K562 (cell line): ENCODE measurements around the gene SSH3. TPM values are rescaled to one million over a fixed set of nuclear protein-coding genes. Genes with fewer than 3 reads are reported as not detected.

Source experiments
- ARNT ChIP-seq, 2 experiments: fragments of 450-650 bp; IDR thresholded peaks; 2 replicates each; pipeline ENCODE4 v1.6.1; 2016; ENCODE audit warnings: mild to moderate bottlenecking in 1 of 2
- DMBX1 ChIP-seq: fragments of 250-450 bp; sonication (Bioruptor Pico); IDR thresholded peaks from 2 replicates; pipeline ENCODE4 v1.8.0; 2022; ENCODE audit warnings: inconsistent platforms, mild to moderate bottlenecking, moderate library complexity, borderline replicate concordance
- FOXJ3 ChIP-seq: sonication (generic); formaldehyde crosslinking; IDR thresholded peaks from 2 replicates; pipeline ENCODE4 v1.4.0; 2020; ENCODE audit warnings: mild to moderate bottlenecking, missing genetic modification reagents
- LCOR ChIP-seq: sonication (generic); formaldehyde crosslinking; IDR thresholded peaks from 2 replicates; pipeline ENCODE4 v1.8.0; 2022; ENCODE audit warnings: mild to moderate bottlenecking, missing genetic modification reagents
- PHF8 ChIP-seq: fragments of 200-600 bp; sonication (generic); IDR thresholded peaks from 2 replicates; pipeline ENCODE4 v1.6.1; 2012; ENCODE audit warnings: mixed run types, mild to moderate bottlenecking, inconsistent platforms, low read length, moderate library complexity, borderline replicate concordance
- SRSF9 ChIP-seq: fragments of 200-400 bp; formaldehyde crosslinking; IDR thresholded peaks from 2 replicates; pipeline ENCODE4 v1.6.1; 2017; ENCODE audit warnings: low read depth, low read length, borderline replicate concordance
- TSC22D4 ChIP-seq: fragments of 450-650 bp; IDR thresholded peaks from 2 replicates; pipeline ENCODE4 v1.6.1; 2016; ENCODE audit warnings: missing genetic modification characterization, missing biosample characterization, control low read depth
- ZBTB7A ChIP-seq: IDR thresholded peaks from 2 replicates; pipeline ENCODE4 v1.6.1; 2011; ENCODE audit warnings: low read depth, mild to moderate bottlenecking, low read length, moderate library complexity, borderline replicate concordance; ENCODE audit not compliant: control insufficient read depth
- ZNF586 ChIP-seq: fragments of 450-650 bp; formaldehyde crosslinking; conservative IDR thresholded peaks from 2 replicates; pipeline ENCODE4 v1.4.0; 2020; ENCODE audit warnings: mild to moderate bottlenecking, moderate library complexity
- polyA plus RNA-seq, 8 experiments: library from polyadenylated mRNA; depleted of rRNA in 4 of 8; stranded (reverse) in 5 of 8; unstranded in 3 of 8; fragments of >200 nt; fragmentation: Nextera tagmentation in 2 of 8; fragmentation: Illumina TruSeq in 1 of 8; extraction: Ambion mirVana in 2 of 8; extraction: Trizol in 1 of 8; gene quantifications; 2 replicates each; pipeline versions ENCODE4 v1.2.1 to v1.2.3, GENCODE V29; 2011 to 2014; ENCODE audit warnings: inconsistent platforms in 1 of 8, missing spikeins in 1 of 8
- total RNA-seq, 7 experiments: library from RNA; depleted of rRNA in 6 of 7; stranded (reverse); fragments of >200 nt in 6 of 7; fragmentation: Illumina TruSeq in 2 of 7; extraction: Trizol in 2 of 7; gene quantifications; 2 replicates each; pipeline versions ENCODE4 v1.2.1 to v1.2.3, GENCODE V29; 2011 to 2021; ENCODE audit warnings: low replicate concordance in 1 of 7
- TF ChIP-seq, protein P1 (sequence below): fragments of 250-450 bp; sonication (Bioruptor Pico); IDR thresholded peaks from 2 replicates; pipeline ENCODE4 v1.5.0; 2020; ENCODE audit warnings: mild to moderate bottlenecking
- TF ChIP-seq, protein P2 (sequence below): fragments of 250-450 bp; sonication (Bioruptor Pico); IDR thresholded peaks from 2 replicates; pipeline ENCODE4 v1.8.0; 2022; ENCODE audit warnings: inconsistent platforms
- TF ChIP-seq, protein P3 (sequence below): fragments of 250-450 bp; sonication (Bioruptor Pico); IDR thresholded peaks from 2 replicates; pipeline ENCODE4 v1.8.0; 2022; ENCODE audit warnings: inconsistent platforms, mild to moderate bottlenecking, moderate library complexity, borderline replicate concordance
- TF ChIP-seq, protein P4 (sequence below), 2 experiments: IDR thresholded peaks; 2 replicates each; pipeline ENCODE4 v1.6.1; 2011; ENCODE audit warnings: borderline replicate concordance in 1 of 2, control low read depth in 1 of 2, low read depth in 1 of 2, low read length in 1 of 2, mild to moderate bottlenecking in 1 of 2, mixed read lengths in 1 of 2, moderate library complexity in 1 of 2; ENCODE audit not compliant: insufficient read depth in 1 of 2, insufficient read length in 1 of 2, poor library complexity in 1 of 2, severe bottlenecking in 1 of 2; ENCODE audit errors: extremely low read depth in 1 of 2
- TF ChIP-seq, protein P5 (sequence below): fragments of 250-450 bp; sonication (Bioruptor Pico); IDR thresholded peaks from 2 replicates; pipeline ENCODE4 v1.8.0; 2022; ENCODE audit warnings: moderate library complexity, mild to moderate bottlenecking, inconsistent platforms

The SSH3 gene
- total and polyA plus RNA-seq, 9 of the 15 experiments (the other 6 are each of a cell fraction or from before 2014, with no cell fraction given): 0.07 to 1.0 (median 0.24) TPM; not detected in 3

DNA sequence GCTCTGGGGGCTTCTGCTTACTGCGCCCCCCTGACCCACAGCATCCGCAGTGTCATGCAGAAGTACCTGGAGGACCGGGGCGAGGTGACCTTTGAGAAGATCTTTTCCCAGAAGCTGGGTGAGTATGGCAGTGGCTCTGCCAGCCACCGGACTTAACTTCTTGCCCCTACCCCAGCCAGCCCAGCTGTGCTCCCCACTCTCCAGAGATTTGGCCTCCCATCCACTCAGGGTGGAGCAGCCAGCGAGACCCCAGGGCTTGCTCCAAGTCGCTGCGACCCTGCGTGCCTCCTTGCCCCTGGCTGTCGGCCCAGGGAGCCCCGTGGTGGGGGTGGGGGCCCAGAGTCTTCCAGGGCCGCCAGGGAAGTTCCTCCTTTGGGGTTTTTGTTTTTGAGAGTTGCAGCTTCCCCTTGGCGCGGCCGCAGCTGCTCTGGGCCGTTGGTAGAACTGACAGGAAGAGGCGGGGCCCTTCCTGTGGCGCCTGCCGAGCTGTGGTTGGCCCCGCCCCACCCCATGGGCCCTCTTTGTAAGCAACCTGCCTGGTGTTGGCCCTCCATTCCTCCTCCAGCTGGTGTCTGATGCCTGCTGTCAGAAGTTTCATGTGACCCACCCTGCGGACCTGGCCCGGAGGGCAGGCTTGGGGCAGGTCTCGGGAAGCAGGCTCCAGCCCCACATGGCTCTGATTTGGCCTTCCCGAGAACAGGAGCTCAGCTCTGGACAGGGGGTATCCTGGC lies 25.9 kb upstream of the SSH3 start (continued):
- TF ChIP-seq ZNF586 (0 out of 2 replicates have a peak, but pooled peaks have one; percentile 60), ARNT (IDR thresholded peaks at IDR 0.05) (no peak), FOXJ3 (CRISPR knock-in tag) (no peak), TSC22D4 (tag) (no peak), DMBX1 (peak; percentile 66), SRSF9 (no peak), PHF8 (peak; percentile 56; the same call in 1 of the 2 replicates), ZBTB7A (peak; percentile 67; the same call in 1 of the 2 replicates), LCOR (CRISPR knock-in tag) (no peak; the same call in 1 of the 2 replicates)
- TF ChIP-seq, protein P1, sequence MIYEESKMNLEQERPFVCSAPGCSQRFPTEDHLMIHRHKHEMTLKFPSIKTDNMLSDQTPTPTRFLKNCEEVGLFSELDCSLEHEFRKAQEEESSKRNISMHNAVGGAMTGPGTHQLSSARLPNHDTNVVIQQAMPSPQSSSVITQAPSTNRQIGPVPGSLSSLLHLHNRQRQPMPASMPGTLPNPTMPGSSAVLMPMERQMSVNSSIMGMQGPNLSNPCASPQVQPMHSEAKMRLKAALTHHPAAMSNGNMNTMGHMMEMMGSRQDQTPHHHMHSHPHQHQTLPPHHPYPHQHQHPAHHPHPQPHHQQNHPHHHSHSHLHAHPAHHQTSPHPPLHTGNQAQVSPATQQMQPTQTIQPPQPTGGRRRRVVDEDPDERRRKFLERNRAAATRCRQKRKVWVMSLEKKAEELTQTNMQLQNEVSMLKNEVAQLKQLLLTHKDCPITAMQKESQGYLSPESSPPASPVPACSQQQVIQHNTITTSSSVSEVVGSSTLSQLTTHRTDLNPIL (CRISPR knock-in tag): peak; percentile 80
- TF ChIP-seq, protein P2, sequence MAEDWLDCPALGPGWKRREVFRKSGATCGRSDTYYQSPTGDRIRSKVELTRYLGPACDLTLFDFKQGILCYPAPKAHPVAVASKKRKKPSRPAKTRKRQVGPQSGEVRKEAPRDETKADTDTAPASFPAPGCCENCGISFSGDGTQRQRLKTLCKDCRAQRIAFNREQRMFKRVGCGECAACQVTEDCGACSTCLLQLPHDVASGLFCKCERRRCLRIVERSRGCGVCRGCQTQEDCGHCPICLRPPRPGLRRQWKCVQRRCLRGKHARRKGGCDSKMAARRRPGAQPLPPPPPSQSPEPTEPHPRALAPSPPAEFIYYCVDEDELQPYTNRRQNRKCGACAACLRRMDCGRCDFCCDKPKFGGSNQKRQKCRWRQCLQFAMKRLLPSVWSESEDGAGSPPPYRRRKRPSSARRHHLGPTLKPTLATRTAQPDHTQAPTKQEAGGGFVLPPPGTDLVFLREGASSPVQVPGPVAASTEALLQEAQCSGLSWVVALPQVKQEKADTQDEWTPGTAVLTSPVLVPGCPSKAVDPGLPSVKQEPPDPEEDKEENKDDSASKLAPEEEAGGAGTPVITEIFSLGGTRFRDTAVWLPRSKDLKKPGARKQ (CRISPR knock-in tag): no peak
- TF ChIP-seq, protein P3, sequence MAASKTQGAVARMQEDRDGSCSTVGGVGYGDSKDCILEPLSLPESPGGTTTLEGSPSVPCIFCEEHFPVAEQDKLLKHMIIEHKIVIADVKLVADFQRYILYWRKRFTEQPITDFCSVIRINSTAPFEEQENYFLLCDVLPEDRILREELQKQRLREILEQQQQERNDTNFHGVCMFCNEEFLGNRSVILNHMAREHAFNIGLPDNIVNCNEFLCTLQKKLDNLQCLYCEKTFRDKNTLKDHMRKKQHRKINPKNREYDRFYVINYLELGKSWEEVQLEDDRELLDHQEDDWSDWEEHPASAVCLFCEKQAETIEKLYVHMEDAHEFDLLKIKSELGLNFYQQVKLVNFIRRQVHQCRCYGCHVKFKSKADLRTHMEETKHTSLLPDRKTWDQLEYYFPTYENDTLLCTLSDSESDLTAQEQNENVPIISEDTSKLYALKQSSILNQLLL: no peak
- TF ChIP-seq, protein P4, sequence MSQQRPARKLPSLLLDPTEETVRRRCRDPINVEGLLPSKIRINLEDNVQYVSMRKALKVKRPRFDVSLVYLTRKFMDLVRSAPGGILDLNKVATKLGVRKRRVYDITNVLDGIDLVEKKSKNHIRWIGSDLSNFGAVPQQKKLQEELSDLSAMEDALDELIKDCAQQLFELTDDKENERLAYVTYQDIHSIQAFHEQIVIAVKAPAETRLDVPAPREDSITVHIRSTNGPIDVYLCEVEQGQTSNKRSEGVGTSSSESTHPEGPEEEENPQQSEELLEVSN (IDR thresholded peaks at IDR 0.05; ENCODE audit: borderline replicate concordance in 1 of 2, extremely low read depth in 1 of 2, insufficient read depth in 1 of 2, insufficient read length in 1 of 2, low read depth in 1 of 2, low read length in 1 of 2, poor library complexity in 1 of 2, severe bottlenecking in 1 of 2): peak in 1 of 2 experiments; percentile 42
- TF ChIP-seq, protein P5, sequence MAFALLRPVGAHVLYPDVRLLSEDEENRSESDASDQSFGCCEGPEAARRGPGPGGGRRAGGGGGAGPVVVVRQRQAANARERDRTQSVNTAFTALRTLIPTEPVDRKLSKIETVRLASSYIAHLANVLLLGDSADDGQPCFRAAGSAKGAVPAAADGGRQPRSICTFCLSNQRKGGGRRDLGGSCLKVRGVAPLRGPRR (CRISPR knock-in tag): no peak
